NOMO-1 treated with dmso at 0.1 percent for 144 hours (cell line): ENCODE data around the gene VPS37D.
A peak's percentile ranks its signal among the peaks of the same experiment; 100 is the strongest.

ENCODE experiments used
- DNase-seq: peaks from one replicate; lab custom pipeline; 2025; ENCODE audit not compliant: unreplicated experiment; lab: John Stamatoyannopoulos, UW

VPS37D gene

GRCh38 chr7:73678862-73679261, 11.2 kb downstream of the VPS37D start:
- DNase-seq, result no peak

GRCh38 chr7:73679709-73680108, 12.1 kb downstream of the VPS37D start:
- no peak for DNase-seq

- DNase-seq, result no peak
These were observed 12.9 kb downstream of the VPS37D start for GRCh38 chr7:73680501-73680900.

GRCh38 chr7:73681031-73681430, 13.4 kb downstream of the VPS37D start:
- DNase-seq, result no peak

GRCh38 chr7:73682745-73683055, 15.1 kb downstream of the VPS37D start:
- no peak for DNase-seq

- peak; percentile 100 for DNase-seq
These were observed 15.6 kb downstream of the VPS37D start, which contains the start of the genes BUD23 and DNAJC30 for GRCh38 chr7:73683056-73683787. BUD23 (plus strand) TSS chr7:73683597; CDS start chr7:73683626, 29 bp downstream. DNAJC30 (minus strand) TSS chr7:73683453; CDS start chr7:73683423, 30 bp downstream.

GRCh38 chr7:73683788-73684693, 16.4 kb downstream of the VPS37D start:
- DNase-seq, result no peak

GRCh38 chr7:73685311-73685710, 17.7 kb downstream of the VPS37D start:
- no peak for DNase-seq

- DNase-seq, result no peak
These were observed 20.7 kb downstream of the VPS37D start for GRCh38 chr7:73688288-73688687.

- no peak for DNase-seq
These were observed 23.0 kb downstream of the VPS37D start for GRCh38 chr7:73690646-73691045.

GRCh38 chr7:73696372-73696771, 28.7 kb downstream of the VPS37D start:
- no peak for DNase-seq

- DNase-seq, result no peak
These were observed 30.8 kb downstream of the VPS37D start for GRCh38 chr7:73698410-73698809.

- DNase-seq, result no peak
These were observed 31.9 kb downstream of the VPS37D start for GRCh38 chr7:73699370-73700068.

- DNase-seq, result no peak
These were observed 32.4 kb downstream of the VPS37D start for GRCh38 chr7:73700069-73700423.

- DNase-seq, result no peak
These were observed 33.0 kb downstream of the VPS37D start for GRCh38 chr7:73700581-73701134.

- no peak for DNase-seq
These were observed 33.8 kb downstream of the VPS37D start for GRCh38 chr7:73701357-73701995.

GRCh38 chr7:73702226-73702625, 34.6 kb downstream of the VPS37D start:
- no peak for DNase-seq

- no peak for DNase-seq
These were observed 35.0 kb downstream of the VPS37D start for GRCh38 chr7:73702665-73703064.

- DNase-seq, result no peak
These were observed 35.6 kb downstream of the VPS37D start for GRCh38 chr7:73703225-73703624.

GRCh38 chr7:73703757-73704639, 36.4 kb downstream of the VPS37D start:
- no peak for DNase-seq
